Measurements from ENCODE around the gene ACTN4.

The ACTN4 gene

DNA sequence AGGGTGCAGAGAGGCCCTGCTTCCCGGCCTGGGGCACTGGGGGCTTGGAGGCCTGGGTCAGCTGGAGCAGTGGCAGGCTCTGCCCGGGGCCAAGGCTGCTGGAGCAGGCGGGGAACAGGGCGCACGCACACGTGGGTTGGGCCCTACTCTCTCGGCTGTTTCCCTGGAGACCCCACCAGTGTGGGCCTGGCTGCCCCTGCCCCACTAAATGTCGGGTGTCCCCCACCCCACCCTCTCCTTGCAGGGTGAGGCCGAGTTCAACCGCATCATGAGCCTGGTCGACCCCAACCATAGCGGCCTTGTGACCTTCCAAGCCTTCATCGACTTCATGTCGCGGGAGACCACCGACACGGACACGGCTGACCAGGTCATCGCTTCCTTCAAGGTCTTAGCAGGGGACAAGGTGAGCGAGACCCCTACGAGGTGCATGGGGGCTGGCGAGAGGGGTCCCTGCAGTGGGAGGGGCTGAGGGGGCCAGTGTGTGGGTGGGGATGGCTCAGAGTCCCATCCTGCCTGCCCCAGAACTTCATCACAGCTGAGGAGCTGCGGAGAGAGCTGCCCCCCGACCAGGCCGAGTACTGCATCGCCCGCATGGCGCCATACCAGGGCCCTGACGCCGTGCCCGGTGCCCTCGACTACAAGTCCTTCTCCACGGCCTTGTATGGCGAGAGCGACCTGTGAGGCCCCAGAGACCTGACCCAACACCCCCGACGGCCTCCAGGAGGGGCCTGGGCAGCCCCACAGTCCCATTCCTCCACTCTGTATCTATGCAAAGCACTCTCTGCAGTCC lies 81.5 kb downstream of the ACTN4 start:
- DNase-seq, result peak; percentile 21

DNA sequence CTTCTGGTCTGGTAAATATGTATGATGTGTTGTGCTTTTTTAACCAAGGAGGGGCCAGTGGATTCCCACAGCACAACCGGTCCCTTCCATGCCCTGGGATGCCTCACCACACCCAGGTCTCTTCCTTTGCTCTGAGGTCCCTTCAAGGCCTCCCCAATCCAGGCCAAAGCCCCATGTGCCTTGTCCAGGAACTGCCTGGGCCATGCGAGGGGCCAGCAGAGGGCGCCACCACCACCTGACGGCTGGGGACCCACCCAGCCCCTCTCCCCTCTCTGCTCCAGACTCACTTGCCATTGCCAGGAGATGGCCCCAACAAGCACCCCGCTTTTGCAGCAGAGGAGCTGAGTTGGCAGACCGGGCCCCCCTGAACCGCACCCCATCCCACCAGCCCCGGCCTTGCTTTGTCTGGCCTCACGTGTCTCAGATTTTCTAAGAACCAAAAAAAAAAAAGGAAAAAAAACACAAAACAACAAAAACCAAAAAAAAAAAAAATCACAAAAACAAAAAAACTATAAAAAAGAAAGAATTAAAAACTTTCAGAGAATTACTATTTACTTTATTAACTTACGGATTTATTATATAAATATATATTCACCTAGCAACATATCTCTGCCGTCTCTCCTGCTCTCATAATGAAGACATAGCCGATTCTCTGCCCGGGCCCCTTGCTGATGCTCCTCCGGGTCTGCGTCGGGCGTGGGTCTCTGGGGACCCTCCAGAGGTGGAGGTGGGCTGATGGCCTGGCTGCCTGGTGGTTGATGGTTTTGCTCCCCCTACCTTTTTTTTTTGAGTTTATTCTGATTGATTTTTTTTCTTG lies 82.4 kb downstream of the ACTN4 start:
- DNase-seq, result peak; percentile 72

DNA sequence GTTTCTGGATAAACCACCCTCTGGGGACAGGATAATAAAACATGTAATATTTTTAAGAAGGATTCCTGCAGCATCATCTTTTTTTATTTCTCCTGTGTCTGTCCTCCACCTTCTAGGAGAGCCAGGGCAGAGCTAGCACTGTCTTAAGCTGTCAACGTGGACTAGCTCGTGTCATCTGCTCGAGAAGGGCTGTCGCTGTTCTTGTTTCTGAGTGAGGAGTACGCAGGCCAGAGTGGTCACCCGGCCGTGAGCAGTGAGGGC lies 83.0 kb downstream of the ACTN4 start:
- no peak for DNase-seq

DNA sequence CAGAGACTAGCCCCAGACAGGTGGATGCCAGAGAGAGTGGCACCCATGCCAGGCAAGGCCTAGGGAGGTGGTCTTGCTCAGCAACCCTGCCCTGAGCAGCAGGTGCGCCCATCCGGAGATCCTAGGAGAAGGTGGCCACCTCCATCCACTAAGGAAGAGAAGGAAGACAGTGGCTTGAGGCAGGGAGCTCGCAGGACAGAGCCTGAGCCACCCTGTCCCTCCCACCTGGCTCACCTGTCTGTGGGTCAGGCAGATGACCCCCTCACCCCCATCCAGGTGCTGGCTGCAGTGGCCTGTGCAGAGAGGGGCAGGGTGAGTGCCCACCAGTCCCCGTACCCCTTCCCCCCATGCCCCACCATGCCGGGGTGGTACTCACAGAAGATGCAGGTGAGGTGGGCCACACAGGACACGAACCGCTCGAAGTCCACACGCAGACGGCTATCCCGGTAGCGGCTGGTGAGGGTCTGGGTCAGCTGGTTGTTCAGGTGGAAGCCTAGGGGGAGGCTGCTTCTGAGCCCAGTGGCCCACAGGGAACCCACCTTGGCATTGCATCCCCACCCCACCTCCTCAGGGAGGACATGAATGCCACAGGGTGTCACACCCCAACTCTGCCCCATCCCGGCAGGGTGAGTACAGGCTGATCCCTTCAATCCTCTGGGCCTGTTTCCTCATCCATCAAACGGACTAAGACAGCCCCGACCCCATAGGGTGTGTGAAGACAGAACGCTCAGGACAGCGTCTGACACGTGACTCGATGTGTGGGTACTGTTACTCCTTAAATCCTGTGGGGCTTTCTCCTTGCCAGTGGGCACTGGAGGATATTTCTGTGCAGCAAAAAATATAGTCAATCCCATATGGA lies 83.5 kb downstream of the ACTN4 start:
- DNase-seq, result peak; percentile 19

DNA sequence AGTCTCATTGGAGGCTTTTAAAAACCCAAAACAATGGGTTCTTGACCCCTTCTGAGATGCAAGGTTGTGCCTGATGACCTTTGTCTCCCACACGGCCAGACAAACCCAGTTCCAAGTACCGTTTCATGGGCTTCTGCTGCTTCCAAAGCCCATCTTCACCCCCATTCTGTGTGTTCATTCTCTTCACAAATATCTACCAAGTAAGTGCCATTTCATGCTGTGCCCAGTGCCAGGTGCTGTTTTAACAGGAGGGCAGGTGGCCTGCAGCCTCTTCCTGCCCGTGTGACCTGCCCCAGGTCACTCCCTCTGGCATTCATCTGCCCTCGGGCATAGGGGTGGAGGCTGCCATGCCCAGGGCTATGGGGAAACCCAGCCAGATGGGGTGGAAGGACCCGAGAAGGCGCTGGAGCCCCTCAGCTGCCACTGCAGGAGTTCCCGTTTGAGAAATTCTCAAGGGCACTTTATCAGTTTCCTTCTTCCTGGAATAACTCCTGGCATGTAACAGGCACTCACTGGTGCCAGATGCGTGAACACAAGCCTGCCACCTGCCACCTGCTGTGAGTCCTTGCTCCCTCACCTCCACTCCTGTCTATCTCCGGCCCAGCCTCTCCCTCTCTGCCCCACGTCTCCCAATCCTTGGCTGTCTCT lies 84.3 kb downstream of the ACTN4 start:
- peak; percentile 12 for DNase-seq

DNA sequence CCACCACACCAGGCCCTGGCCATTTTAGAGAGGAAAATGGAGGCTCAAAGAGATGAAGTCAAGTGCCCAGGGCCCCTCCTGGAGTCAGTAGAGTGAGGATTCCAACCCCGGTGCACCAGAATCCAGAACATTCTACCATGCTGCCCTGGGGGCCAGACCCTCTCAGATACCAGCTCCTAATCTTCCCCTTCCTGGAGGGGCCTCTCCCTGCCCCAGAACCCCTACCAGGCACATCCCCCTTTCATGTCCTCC lies 85.7 kb downstream of the ACTN4 start:
- peak; percentile 11 for DNase-seq

DNA sequence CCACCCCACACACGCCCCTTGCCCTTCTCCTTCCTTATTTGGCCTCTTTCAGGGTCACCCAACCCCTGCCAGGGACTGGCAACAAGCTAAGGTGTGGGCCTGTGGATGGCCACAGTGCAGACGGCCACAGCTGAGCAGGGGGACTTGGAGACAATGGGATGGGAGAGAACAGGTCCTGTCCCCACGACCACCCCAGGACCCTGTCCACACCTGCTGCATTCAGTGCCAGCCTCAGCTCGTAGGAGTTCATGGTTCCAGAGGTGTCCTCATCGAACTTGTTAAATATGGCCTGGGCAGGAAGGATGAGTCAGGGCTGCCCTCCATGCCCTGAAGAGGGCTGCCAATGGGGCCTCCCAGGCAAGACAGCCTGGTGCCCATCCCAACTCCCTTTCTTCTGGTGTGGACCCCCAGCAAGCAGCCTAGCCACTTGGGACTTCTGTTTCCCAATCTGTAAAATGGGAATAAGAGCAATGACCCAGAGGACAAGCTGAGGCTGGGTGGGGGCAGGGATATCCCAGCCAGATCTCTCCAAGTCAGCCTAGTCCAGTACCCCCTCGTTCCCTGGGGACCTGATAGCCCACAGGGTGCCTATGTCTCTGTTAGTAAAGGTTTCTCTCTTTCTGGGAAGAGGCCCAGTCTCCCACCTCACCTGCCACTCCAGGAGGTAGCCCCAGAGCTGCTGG lies 86.2 kb downstream of the ACTN4 start:
- DNase-seq, result peak; percentile 23

DNA sequence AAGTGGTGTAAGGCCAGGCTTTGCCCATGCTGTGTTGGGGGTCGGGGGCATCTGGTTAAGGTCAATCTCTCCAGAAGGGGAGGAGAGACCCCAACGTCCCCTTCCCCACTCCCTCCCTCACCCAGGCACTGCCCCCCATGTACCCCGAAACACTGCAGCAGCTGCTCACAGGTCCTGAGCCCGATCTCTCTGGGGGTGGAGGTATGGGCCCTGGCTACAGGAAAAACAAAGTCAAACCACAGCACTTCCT lies 86.7 kb downstream of the ACTN4 start:
- DNase-seq, result no peak

DNA sequence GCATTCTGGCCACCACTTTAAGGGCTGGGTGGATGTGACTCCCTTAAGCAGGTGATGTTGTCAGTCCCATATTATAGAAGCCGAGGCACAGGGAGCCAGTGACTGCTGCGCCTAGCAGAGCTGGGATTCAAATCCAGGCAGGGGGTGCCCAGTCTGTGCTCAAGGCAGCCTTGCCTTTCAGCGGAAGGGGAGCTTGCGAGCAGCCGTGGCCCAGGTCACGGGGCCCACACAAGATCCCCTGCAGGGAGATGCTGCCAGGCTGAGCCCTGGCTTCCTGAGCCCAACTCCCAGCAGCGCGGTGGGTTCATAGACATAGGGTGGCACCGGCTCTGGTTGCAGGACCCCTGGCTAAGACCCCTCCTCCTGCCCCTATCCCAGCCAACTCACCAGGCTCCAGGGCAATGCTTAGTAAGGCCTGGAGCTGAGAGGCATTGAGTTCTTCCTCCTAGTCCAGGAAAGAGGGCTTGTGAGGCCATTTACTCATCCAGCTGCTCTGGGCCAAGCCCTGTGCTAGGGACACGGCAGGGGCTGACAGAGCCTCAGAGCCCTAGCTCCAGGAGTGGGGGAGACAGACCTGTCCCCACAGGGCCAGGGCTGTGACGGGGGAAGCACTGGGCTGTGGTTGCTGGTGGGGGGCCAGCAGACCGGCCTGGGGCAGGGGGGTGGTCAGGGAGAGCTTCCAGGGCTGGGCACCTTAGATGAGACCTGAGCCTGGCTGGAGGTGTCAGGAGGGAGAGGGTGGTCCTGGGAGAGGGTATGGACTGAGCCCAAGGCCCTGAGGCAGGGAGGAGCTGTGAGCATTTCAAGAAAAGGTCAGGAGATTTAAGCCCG lies 87.2 kb downstream of the ACTN4 start:
- DNase-seq, result peak; percentile 31

DNA sequence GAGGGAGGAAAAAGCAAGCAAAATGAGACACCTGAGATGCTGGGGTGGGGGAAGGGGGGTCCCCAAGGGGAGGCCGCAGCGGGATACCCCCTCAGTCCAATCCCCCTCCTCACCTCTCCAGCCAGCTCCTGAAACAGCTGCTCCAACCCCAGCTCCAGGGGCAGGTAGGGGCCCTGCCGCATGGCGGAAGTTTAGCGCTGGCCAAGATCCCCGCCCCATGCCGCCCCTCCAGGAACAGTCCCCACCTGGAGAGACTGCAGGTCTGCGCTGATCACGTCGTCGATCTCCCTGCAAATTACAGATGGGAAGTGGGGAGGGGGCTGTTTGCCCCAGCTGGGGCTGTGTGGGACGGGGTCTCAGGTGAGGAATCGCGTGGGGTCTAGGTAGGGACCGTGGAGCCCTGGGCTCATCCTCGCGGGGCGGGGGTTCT lies 87.8 kb downstream of the ACTN4 start:
- DNase-seq, result no peak

DNA sequence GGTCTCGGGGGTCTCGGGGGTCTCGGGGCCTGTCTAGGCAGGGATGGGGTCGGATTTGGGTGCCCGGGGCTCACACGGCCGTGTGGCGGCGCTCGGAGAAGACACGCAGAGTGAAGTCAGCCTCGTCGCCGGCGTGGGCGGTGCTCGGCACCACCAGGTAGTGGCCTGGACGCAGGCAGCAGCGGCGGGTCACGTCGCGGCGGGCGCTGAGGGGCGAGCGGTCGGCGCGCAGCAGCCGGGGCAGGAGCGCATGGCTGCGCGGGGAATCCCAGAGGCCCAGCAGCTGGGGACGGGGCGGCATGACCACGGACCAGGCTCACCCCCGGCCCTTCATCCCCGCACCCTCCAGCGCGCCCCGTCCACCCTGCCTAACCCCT lies 88.6 kb downstream of the ACTN4 start:
- DNase-seq, result peak; percentile 40

DNA sequence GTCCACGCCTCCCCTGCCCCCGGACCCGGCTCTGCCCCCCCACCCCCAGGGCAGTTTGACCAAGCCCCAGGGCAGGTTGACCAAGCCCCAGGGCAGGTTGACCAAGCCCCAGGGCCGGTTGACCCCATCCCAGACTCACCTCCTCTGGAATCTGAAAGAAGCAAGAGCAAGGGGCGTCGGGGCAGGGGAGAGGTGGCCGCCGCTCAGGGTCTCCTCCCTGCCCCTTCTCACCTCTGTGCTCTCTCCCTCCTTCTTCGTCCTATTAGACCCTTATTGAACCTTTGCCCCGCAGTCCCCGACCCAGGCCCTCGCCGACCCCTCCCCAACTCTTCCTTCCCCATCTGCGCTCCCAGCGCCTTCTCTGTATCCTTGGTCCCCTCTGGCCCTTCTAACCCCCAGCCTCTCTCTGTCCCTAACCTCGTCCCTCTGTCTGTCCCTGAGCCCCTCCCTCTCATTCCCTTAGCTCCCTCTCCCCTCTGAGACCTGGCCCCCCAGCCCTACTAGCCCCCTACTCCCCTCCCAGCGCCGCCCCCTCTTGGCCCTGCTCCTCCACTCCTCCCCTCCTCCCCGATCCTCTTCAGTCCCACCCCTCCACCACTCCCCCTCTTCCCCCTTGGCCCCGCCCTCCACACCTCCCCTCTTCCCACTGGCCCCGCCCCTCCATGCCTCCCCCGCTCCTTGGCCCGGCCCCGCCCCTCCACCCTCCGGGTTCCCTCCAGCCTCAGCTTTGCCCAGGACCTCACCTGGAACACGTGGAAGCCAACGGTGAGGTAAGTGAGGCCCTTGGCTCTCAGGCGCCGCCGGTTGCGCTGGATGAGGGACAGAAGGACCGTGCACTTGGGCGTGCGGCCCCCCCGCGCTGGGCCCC lies 89.2 kb downstream of the ACTN4 start:
- DNase-seq, result peak; percentile 53

DNA sequence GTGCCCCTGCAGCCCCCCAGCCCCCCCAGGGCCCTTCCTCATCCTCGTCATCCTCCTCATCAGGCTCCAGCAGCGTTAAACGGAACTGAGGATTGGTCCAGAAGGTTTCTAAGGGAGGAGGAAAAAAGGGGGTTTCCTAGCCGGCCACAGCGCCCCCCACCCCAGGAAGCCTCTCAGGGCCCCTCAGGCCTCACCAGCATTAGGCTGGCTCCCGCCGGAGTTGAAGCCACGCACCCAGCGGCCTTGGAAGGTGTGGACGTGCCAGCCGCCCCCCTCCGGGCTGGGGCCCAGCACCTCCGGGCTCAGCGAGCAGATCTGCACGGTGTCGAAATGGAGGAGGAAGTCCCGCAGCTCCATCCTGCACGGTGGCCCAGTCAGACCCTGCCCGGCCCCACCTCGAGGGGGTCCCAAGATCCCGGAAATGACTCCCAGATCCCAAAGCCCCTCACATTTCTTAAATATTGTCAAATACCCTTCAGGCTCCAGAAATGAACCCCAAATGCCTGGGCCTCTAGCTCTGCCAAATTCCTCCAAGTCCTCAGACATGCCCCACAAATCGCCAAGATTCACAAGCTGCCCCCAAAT lies 89.9 kb downstream of the ACTN4 start:
- peak; percentile 23 for DNase-seq

DNA sequence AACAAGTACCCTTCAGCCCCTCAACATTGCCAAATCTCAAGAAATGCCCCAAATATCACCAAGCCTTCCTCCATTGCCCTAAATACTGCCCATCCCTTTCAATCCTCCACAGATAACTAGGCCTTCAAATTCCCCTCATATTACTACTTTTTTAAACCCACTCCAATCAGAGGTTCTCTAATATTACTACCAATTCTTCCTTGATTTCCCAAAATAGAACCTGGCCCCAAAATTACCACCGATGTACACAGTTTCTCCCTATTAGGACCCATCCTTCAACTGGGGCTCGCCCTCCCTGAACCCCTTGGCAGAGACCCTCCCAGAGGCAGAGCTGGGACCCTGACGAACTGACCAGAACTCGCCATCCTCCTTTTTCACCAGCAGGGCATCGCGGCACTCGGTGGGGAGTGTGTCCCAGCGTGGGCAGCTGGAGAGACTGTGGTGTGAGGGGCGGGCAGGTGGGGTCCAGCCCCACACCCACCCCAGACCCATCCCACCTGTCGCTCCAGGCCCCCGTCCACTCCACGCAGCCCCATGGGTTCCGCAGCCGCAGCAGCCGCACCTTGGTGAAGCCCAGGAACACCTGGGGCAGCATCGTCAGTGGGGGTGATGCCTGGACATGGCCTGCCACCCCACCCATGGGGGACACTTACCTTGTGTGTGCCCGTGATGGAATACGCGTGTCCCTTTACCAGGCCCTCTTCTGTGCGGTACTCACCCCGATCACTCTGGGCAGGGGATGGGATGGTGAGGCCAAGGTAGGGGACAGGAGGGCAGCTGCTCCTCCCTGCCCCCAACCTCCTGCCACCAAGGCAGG lies 90.7 kb downstream of the ACTN4 start:
- DNase-seq, result peak; percentile 16

DNA sequence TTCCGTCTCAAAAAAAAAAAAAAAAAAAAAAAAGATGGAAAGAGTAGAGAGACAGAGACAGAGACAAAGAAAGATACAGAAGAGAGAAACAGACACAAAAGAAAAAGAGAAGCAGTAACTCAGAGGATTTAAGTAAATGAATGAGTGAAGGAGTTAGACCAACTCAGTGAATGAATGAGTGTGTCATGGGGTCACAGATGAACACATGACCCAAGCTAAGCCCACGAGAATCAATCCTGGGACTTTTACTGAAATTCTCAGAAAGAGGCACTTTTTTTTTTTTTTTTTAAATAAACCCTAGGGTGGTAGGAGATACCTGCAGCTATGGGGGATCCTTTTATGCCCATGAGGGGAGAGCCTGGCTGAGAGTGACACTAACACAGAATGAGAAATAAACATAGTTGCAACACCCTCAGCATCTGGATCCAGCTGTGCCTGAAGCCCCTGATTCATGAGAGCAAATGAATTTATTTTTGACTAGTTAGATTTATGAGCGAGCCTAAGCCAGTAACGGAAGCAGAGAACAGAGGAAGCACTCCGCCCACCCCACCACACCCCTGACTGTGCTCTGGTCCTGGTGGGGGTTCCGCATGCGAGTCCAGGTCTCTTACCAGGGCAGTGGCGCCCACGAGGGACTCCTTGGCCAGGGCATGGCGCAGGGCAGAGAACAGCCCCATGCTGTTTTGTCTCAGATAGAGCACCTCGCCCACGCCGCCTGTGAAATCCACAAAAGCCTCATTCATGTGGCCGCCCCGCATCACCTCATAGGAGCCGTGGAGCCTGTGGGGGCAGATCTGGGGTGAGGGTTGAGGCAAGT lies 92.2 kb downstream of the ACTN4 start:
- DNase-seq, result peak; percentile 15

DNA sequence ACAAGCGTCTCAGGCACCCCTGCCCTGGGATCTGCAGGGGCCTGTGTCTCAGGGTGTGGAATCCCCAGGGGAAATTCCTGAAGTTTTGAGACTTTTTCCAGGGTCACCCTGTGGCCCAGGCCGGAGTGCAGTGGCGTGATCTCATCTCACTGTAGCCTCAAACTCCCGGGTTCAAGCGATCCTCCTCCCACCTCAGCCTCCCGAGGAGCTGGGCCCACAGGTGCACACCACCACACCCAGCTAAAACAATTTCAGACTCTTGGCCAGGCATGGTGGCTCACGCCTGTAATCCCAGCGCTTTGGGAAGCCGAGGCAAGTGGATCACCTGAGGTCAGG lies 92.8 kb downstream of the ACTN4 start:
- DNase-seq, result no peak

DNA sequence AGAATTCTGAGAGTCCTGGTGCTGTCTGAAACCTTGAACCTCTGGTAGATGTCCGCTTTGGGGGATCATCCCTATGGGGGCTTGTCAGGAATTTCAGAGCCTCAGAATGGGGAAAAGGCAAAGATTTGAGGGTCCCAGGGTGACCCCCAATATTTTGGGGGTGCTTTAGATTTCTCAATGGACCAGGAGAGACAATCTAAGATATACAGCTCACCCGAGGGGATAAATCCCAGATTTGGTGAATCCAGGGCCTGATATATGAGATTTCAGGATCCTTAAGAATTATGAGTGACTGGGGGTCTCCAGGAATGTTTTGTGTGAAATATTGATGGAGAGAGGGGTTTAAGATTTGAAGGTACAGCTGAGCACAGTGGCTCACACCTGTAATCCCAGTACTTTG lies 93.5 kb downstream of the ACTN4 start:
- no peak for DNase-seq

DNA sequence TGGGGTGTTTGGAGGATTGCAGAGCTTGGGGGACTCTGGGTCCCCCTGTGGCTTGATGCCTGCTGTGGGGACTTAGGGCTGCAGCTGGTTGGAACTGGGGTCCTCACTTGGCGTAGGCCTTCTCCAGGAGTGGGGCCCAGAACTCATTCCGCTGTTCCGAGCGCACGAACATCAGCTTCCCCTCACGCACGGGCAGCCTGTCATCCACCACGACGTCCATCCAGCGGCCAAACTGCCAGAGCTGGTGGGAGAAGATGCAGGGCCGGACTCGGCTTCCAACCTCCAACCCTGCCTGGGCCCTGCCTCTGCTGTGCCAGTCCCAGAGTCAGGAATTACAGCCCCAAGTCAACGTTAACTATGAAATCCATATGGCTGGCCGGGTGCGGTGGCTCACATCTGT lies 94.2 kb downstream of the ACTN4 start:
- DNase-seq, result no peak

DNA sequence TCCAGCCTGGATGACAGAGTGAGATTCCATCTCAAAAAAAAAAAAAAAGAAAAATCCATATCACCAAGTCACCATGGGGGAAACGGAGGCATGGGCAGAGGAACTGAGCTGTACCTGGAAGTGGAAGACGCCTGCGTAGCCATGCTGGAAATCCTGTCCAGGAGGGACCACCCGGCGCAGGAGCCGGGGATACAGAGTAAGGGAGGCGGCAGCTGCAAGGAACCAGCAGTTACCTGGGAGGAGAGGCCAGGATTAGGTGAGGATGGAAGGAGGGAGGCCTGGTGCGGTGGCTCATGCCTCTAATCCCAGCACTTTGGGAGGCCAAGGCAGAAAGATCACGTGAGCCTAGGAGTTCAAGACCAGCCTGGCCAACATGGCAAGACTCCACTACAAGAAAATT lies 94.8 kb downstream of the ACTN4 start:
- no peak for DNase-seq
